HG02884 (cell line): ENCODE data around the gene SYNPR.

Source experiments
- ATAC-seq: cut with Tn5 transposase; IDR thresholded peaks from one replicate; pipeline ENCODE4 v1.9.1; 2021; ENCODE audit warnings: mild to moderate bottlenecking, moderate library complexity; ENCODE audit not compliant: unreplicated experiment

Gene SYNPR

GRCh38 chr3:63370094-63370493 lies 92.0 kb downstream of the SYNPR start:
- ATAC-seq = no peak

- ATAC-seq = no peak
Measured at GRCh38 chr3:63383040-63383439, 104.9 kb downstream of the SYNPR start.

GRCh38 chr3:63384382-63384781 lies 106.3 kb downstream of the SYNPR start:
- ATAC-seq = no peak

DNA sequence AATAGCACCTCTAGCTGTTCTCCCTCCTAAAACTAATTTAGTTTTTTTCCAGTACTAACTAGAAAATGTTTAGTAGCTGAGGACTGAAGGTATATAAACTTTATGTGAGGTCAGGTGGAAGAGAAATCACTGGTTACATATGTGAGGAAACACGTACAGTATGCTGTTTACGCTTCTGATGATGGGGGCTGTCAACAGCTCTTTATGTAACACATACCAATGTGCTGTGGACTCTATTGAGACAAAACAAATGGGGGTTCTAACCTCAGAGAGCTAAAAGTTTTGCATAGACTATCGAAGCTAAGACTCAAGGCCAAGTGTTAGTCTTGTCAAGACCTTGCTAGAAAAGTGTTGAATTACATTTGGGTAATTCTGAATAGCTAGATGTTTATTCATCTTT lies 107.5 kb downstream of the SYNPR start:
- ATAC-seq = no peak

DNA sequence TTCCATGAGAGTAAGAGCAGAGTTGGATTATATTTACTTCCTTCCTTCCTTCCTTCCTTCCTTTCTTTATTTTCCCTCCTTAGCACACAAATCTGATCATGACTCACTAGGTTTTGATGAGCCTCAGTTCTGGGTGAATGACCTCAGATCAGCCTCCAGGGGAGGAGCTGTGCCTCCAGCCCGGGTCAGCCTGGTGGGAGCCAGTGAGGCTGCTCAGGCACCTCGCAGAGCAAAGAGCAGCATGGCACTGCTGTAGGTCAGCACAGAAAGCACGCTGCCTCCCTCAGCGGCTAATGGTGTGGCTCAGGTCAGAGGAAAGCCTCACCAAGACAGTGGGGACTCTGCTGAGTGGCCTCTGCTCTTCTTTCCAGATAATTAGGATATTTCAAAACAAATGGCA lies 108.5 kb downstream of the SYNPR start:
- no peak for ATAC-seq

DNA sequence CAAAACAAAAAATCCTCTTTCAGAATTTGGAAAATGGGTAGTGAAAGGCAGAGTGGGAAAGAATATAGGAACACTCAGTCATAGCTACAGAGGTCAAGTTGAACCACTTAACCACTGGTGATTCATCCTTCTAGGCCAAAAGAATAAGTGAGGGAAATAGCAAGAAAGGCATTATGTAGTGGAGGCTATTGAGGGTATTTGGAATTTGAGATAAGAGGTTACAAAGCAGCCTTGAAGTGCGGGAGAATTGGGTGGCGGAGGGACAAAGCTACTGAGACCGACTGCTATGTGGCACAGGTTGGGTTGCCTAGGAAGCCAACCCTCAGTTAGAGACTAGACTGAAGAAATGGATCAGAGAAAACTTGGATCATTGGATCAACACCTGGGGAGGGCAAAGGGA lies 109.5 kb downstream of the SYNPR start:
- ATAC-seq = no peak

DNA sequence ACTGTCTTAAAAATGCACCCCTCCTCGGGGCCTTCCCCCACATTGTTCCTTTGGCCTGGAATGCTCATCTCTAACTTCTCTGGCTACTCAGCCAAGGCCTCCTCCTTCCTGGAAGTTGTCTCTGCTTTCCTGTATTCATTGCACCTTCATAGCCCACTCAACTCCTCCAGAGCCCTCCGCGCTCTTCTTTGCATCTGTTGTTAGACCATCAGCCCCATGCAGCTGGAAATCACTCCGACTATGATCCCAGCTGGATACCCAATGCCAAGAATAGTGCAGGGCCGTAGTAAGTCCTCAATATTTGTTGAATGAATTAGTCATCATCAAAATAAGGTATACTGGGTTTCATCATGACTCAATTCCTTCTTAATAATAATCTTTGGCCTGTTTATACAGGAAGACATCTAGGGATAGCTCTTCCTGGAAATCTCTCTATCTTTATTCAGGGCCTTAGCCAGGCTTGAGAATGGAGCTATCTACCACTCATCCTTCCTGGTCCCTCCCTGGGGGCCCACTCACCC lies 112.7 kb downstream of the SYNPR start:
- ATAC-seq = no peak

- no peak for ATAC-seq
Measured at GRCh38 chr3:63395960-63396359, 117.9 kb downstream of the SYNPR start.

- no peak for ATAC-seq
Measured at GRCh38 chr3:63400246-63400860, 122.2 kb downstream of the SYNPR start.

DNA sequence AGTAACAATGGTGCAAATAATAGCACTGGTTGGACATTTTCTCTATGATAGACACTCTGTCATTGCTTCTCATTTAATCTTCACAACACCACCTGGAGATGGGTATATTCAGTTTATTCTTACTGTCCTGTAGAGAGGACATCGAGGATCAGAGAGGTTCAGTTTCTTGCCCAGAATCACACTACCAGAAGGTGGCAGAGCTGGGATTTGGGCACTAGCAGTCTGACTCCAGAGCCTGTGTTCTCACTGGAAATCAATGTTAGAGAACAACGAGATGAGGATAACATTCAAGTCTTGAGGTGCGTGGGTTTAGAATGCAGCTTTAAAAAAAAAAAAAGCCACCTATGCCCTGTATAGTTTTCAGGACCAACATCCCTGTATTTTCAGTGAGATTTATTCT lies 127.8 kb downstream of the SYNPR start:
- no peak for ATAC-seq

- no peak for ATAC-seq
Measured at GRCh38 chr3:63413523-63413922, 135.4 kb downstream of the SYNPR start.

DNA sequence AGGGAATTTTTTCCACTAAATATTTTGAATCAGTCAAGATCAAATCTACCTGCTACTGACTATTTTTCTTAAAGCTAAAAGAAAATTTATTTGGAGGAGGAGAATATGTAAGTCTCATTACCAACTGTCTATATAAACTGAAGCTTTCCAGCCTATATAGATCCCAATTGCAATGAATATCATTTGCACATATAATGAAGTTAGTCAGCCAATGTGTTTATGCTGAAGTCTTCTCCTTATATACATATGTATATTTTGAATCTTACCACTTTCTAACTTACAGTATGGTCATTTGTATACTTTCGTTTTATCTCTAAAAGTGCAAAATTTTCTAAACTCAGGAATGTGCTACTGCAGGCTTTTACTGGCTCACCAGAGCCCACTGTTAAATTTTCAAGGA lies 136.5 kb downstream of the SYNPR start:
- ATAC-seq = no peak

GRCh38 chr3:63429905-63430304 lies 151.8 kb downstream of the SYNPR start:
- ATAC-seq = no peak

GRCh38 chr3:63430875-63431274 lies 152.8 kb downstream of the SYNPR start:
- no peak for ATAC-seq

GRCh38 chr3:63437858-63438257 lies 159.8 kb downstream of the SYNPR start:
- no peak for ATAC-seq

DNA sequence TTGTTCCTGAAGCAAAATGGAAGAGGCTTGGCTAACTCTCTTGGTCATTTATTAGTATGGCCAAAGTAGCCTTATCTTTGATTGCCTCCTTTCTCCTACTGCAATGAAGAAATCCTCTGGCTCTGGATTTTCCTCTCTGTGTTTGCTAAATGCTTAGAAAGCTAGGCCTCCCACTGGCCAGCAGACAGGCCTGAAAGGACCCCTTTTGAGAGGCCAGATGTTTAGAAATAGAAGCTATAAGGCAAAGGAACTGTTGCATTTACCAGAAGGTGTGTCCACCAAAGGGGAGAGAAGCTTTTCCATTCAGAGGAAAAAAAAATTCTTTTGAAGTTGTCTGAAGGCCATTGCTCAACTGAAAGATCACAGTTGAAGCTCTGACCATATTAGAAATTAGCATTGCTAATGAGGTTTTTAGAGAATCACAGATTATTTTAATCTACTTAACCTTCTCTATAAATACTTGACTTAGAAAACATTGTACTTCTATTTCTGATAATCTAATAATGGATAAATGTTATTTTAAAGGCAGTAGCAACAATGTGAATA lies 160.8 kb downstream of the SYNPR start:
- no peak for ATAC-seq

DNA sequence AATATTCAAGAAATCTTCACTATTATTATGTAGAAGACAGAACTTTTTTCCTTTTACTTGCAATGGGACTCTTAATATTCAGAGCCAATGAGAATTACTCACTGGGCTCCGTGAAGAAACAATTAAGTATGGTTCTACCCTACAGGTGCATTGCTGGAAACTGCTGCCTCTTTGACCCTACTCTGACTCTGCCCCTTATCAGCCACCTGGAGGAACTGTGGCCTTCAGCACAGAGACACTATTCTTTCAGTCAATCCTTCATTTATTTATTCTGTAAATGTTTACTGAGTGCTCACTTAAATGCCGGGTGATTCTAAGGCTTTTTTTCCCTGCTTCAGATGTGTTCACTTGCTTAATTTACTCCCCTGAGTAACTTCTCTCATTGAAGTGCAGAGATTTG lies 163.2 kb downstream of the SYNPR start:
- no peak for ATAC-seq

DNA sequence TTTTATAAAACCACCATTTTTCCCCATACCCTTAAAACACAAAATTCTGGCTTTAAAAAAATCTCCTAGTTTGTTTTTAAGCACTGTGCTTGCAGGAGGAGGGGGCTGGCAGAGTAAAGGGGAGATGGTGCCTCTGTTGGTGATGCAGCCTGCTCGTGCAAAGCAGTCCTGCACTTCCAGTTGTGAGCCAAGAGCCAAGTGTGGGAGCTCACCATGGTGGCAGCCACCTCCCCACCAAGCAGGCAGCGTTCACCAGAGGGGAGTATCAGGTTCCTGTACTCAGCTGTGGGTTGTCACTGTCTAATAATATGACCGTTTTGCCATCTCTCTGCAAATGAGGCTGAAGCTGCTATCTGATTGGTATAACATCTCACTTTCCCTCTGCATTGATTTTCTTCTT lies 164.8 kb downstream of the SYNPR start:
- ATAC-seq = no peak

DNA sequence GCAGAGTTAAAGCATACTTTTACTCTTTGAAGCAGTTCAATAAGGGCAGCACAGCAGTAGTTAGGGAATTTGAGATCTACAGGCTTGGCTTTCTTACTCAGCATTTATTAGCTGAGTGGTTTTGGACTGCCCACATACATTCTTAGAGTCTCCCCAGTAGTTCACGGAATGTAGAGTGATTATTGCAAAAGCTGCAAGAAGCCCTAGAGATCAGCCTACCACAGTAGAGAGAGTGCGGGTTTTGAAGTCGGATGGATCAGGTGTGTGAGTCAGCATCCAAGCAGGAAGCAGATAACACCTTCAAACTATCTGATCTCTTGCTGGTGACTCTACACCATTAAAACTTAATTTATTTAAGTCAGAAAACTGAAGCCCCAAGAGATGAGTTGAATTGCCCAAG lies 171.9 kb downstream of the SYNPR start:
- ATAC-seq = no peak

DNA sequence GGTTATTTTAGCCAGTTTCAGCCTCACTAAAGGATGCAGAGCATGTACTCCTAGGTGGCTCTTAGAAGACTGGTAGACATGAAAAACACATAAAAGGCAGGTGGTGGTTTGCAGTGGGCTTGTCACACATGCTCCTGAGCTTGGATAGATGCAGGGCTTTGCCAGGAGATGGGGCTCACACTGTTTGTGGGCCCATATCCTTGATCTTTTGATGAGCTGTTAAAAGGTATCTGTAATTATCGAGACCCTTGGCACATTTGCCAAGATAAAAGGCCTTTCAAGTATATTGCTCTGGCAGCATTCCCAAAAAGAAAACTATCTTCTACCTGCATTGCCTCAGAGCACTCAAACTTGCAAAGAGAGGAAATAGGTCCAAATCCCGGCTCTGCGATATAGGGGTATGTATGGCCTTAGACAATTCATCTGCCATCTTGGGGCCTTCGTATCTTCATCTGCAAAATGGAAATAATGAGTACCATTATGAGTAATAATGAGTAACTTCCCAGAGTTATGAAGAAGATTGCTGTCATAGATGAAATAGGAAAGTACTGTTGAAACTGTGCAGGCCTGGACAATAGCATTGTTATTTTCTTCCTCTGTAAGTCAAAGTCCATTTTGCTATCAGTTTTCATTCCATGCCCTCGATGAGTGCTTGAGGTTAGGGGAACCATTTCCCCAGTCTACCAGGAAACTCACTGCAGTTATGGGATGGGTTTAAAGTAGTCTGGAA lies 172.7 kb downstream of the SYNPR start:
- no peak for ATAC-seq

- ATAC-seq = no peak
Measured at GRCh38 chr3:63456901-63457300, 178.8 kb downstream of the SYNPR start.

- ATAC-seq = no peak
Measured at GRCh38 chr3:63458405-63458804, 180.3 kb downstream of the SYNPR start.
